Thymus (tissue), 11 donors: ENCODE measurements around the gene NFIC. TPM values are rescaled to one million over a fixed set of nuclear protein-coding genes. Genes with fewer than 3 reads are reported as not detected.
"Not testable (repeated sequence)": the region's sequence is repeated elsewhere in the genome, so short reads cannot be mapped to it uniquely, and the experiment has no call there.

Experiments
- DNase-seq, 9 donors: peaks; one replicate each; pipeline ENCODE4 v3.0.0-alpha.2; 2013; ENCODE audit warnings: low spot score in 9 of 9, low read depth in 6 of 9, missing footprints in 1 of 9
- H3K27ac ChIP-seq, 2 donors: one replicate each; pipeline ENCODE4 v1.5.1; 2013; ENCODE audit warnings: control low read depth in 1 of 2, low read depth in 1 of 2, low read length in 1 of 2, mild to moderate bottlenecking in 1 of 2, moderate library complexity in 1 of 2
- H3K27me3 ChIP-seq, 2 donors: one replicate each; pipeline ENCODE4 v1.5.1; 2013; ENCODE audit warnings: low read length in 1 of 2; ENCODE audit not compliant: control insufficient read depth in 2 of 2, insufficient read depth in 1 of 2
- H3K36me3 ChIP-seq, 2 donors: one replicate each; pipeline ENCODE4 v1.5.1; 2013; ENCODE audit warnings: low read length in 1 of 2, mild to moderate bottlenecking in 1 of 2, moderate library complexity in 1 of 2; ENCODE audit not compliant: control insufficient read depth in 2 of 2, insufficient read depth in 2 of 2
- H3K4me1 ChIP-seq, 2 donors: one replicate each; pipeline ENCODE4 v1.5.1; 2013; ENCODE audit warnings: low read length in 2 of 2; ENCODE audit not compliant: control insufficient read depth in 2 of 2, insufficient read depth in 2 of 2
- H3K4me3 ChIP-seq, 2 donors: one replicate each; pipeline ENCODE4 v1.5.1; 2013; ENCODE audit warnings: low read length in 2 of 2, control low read depth in 1 of 2, mild to moderate bottlenecking in 1 of 2
- H3K9me3 ChIP-seq, 2 donors: one replicate each; pipeline ENCODE4 v1.5.1; 2013; ENCODE audit warnings: low read length in 1 of 2, mild to moderate bottlenecking in 1 of 2; ENCODE audit not compliant: control insufficient read depth in 2 of 2, insufficient read depth in 1 of 2
- WGBS: extraction: QIAGEN DNeasy Blood & Tissue Kit; methylation state at CpG from one replicate; pipeline ENCODE4 v1.1.7; 2013; 5-methylcytosine and 5-hydroxymethylcytosine counted together
- polyA plus RNA-seq: library from polyadenylated mRNA; stranded (reverse); fragments of 200-250 nt; gene quantifications from one replicate; pipeline ENCODE4 v1.2.3, GENCODE V29; 2013
- total RNA-seq: library from RNA; stranded (reverse); fragments of 120-200 nt; gene quantifications from one replicate; pipeline ENCODE4 v1.2.4, GENCODE V29; 2013
- donor health status: healthy.

The NFIC gene
- total and polyA plus RNA-seq, 2 donors, result 2.1 to 17.0 TPM

GRCh38 chr19:3323658-3324057 lies 42.7 kb upstream of the NFIC start:
- WGBS, result 47% methylated on average over 2 of the region's 2 CpGs
- Histone ChIP-seq H3K27ac (no peak overlapping the region), H3K9me3 (no peaks in the 10 kb centered on the region), H3K4me1 (no peaks in the 10 kb centered on the region), H3K4me3 (no peak overlapping the region), H3K27me3 (peaks cover 0 to 4% of the 10 kb centered on the region in 2 donors), H3K36me3 (no peaks in the 10 kb centered on the region)
- DNase-seq, result no peak

- Histone ChIP-seq H3K36me3 (no peaks in the 10 kb centered on the region), H3K9me3 (no peaks in the 10 kb centered on the region), H3K27ac (no peak overlapping the region), H3K27me3 (peaks cover 0 to 4% of the 10 kb centered on the region in 2 donors), H3K4me3 (no peak overlapping the region), H3K4me1 (no peaks in the 10 kb centered on the region)
- 53% methylated on average over 5 of the region's 5 CpGs for WGBS
- DNase-seq, result peak in 3 of 9 donors; percentile 32 to 45 (median 38)
Measured at GRCh38 chr19:3324405-3324856, 42.0 kb upstream of the NFIC start.

GRCh38 chr19:3325451-3325850 lies 40.9 kb upstream of the NFIC start:
- no peaks in the 10 kb centered on the region for H3K9me3 ChIP-seq
- no peaks in the 10 kb centered on the region for H3K36me3 ChIP-seq
- WGBS, result 98% methylated on average over 1 of the region's 1 CpG
- no peak for DNase-seq
- H3K4me3 ChIP-seq, result no peak overlapping the region
- no peak overlapping the region for H3K27ac ChIP-seq
- H3K4me1 ChIP-seq, result no peaks in the 10 kb centered on the region
- H3K27me3 ChIP-seq, result peaks cover 0 to 2% of the 10 kb centered on the region in 2 donors

- 98% methylated on average over 3 of the region's 3 CpGs for WGBS
- Histone ChIP-seq H3K4me1 (no peaks in the 10 kb centered on the region), H3K9me3 (peaks cover 0 to 9% of the 10 kb centered on the region in 2 donors), H3K27me3 (no peaks in the 10 kb centered on the region), H3K27ac (no peak overlapping the region), H3K4me3 (no peak overlapping the region), H3K36me3 (no peaks in the 10 kb centered on the region)
- DNase-seq, result no peak
Measured at GRCh38 chr19:3328743-3329142, 37.6 kb upstream of the NFIC start.

- no peak overlapping the region for H3K27ac ChIP-seq
- no peaks in the 10 kb centered on the region for H3K36me3 ChIP-seq
- DNase-seq, result no peak
- WGBS, result 94% methylated on average over 9 of the region's 9 CpGs
- H3K9me3 ChIP-seq, result peaks cover 0 to 9% of the 10 kb centered on the region in 2 donors
- no peaks in the 10 kb centered on the region for H3K4me1 ChIP-seq
- no peak overlapping the region for H3K4me3 ChIP-seq
- no peaks in the 10 kb centered on the region for H3K27me3 ChIP-seq
Measured at GRCh38 chr19:3330047-3330446, 36.3 kb upstream of the NFIC start.

GRCh38 chr19:3332232-3332631 lies 34.2 kb upstream of the NFIC start:
- WGBS, result 100% methylated on average over 1 of the region's 1 CpG
- not testable (repeated sequence) for H3K4me3 ChIP-seq, H3K36me3 ChIP-seq, DNase-seq, H3K27me3 ChIP-seq, H3K9me3 ChIP-seq, H3K27ac ChIP-seq, H3K4me1 ChIP-seq

GRCh38 chr19:3333020-3333583 lies 33.3 kb upstream of the NFIC start:
- H3K4me1 ChIP-seq, result no peaks in the 10 kb centered on the region
- no peak overlapping the region for H3K4me3 ChIP-seq
- H3K27ac ChIP-seq, result no peak overlapping the region
- DNase-seq, result no peak
- no peaks in the 10 kb centered on the region for H3K36me3 ChIP-seq
- WGBS, result 80% methylated on average over 4 of the region's 4 CpGs
- peaks cover 0 to 5% of the 10 kb centered on the region in 2 donors for H3K27me3 ChIP-seq
- H3K9me3 ChIP-seq, result peaks cover 0 to 9% of the 10 kb centered on the region in 2 donors

GRCh38 chr19:3333662-3334061 lies 32.7 kb upstream of the NFIC start:
- Histone ChIP-seq H3K4me3 (no peak overlapping the region), H3K9me3 (peaks cover 0 to 9% of the 10 kb centered on the region in 2 donors), H3K36me3 (no peaks in the 10 kb centered on the region), H3K4me1 (peaks cover 4 to 5% of the 10 kb centered on the region in 2 donors), H3K27ac (no peak overlapping the region), H3K27me3 (peaks cover 0 to 5% of the 10 kb centered on the region in 2 donors)
- no peak for DNase-seq
- WGBS, result 96% methylated on average over 8 of the region's 8 CpGs

- H3K27ac ChIP-seq, H3K36me3 ChIP-seq, H3K4me1 ChIP-seq, H3K27me3 ChIP-seq, H3K4me3 ChIP-seq, H3K9me3 ChIP-seq, DNase-seq: not testable (repeated sequence)
- WGBS, result 85% methylated on average over 8 of the region's 8 CpGs
Measured at GRCh38 chr19:3334749-3335430, 31.5 kb upstream of the NFIC start.
